ENCODE results near the gene EPC1.

DNA sequence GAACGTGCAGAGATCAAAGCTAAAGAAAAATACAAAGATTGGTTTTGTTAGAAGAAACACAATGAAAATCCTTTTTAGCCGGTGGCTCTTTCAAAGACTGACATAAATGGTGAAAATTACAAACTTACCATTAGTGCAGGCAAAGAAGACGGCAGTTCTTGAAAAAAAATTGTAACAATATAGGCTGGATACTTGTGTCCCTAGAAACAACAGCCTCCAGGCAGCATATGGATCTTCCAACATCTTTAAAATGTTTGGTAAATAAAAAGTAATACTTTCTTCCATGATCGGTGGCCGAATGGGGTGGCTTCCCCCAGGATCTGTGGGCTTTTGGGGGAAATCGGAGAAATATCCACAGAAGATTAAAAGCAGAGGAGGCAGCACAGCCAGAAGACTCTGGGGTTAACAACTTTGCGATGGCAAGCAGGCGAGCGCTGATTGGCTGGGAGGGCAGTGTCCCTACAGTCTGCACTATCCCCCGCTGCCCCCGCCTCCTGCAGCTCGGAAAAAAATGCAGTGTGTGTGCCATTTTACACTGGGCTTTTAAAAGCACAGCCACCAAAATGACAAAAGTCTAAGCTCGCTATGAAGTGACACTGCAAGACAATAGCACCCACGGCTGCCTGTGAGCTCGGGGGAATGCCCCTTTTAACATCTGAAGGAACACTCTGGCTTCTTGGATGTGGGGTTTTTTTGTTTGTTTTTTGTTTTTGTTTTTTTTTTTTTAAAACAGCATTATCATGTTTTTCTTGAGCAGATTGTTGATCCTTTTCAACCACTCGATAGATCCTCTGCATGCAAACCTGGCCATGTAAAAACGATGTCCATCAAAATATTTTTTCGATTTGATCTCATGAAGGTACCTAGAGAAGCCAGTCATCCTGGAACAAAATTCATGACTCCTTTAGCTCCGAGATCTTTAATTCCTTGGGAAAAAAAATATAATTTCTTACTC lies 31.7 kb upstream of the EPC1 start:
- TF ChIP-seq, protein P1, sequence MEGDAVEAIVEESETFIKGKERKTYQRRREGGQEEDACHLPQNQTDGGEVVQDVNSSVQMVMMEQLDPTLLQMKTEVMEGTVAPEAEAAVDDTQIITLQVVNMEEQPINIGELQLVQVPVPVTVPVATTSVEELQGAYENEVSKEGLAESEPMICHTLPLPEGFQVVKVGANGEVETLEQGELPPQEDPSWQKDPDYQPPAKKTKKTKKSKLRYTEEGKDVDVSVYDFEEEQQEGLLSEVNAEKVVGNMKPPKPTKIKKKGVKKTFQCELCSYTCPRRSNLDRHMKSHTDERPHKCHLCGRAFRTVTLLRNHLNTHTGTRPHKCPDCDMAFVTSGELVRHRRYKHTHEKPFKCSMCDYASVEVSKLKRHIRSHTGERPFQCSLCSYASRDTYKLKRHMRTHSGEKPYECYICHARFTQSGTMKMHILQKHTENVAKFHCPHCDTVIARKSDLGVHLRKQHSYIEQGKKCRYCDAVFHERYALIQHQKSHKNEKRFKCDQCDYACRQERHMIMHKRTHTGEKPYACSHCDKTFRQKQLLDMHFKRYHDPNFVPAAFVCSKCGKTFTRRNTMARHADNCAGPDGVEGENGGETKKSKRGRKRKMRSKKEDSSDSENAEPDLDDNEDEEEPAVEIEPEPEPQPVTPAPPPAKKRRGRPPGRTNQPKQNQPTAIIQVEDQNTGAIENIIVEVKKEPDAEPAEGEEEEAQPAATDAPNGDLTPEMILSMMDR (IDR thresholded peaks at IDR 0.05; ENCODE audit: low read length): no peak
- TF ChIP-seq EZH2 (IDR thresholded peaks at IDR 0.05; ENCODE audit: borderline replicate concordance, low read length): no peak
